CD4-positive, alpha-beta T cell (primary cell): ENCODE data around the gene TM2D3. TPM values are rescaled to one million over a fixed set of nuclear protein-coding genes. Genes with fewer than 3 reads are reported as not detected.

Experiments
- ATAC-seq: fragments of 200-7000 bp; cut with Tn5 transposase; one replicate; pipeline ENCODE4 v1.10.0; 2022; ENCODE audit warnings: mild to moderate bottlenecking; ENCODE audit not compliant: poor library complexity
- CTCF ChIA-PET: fragments of 350-600 bp; sonication (Branson Sonifier 250); formaldehyde crosslinking; loops from one replicate; lab custom pipeline; 2021; ENCODE audit warnings: antibody characterized with exemption, inconsistent platforms; lab: Charles Lee
- POLR2A ChIA-PET: fragments of 350-600 bp; sonication (Branson Sonifier 250); formaldehyde crosslinking; loops from one replicate; lab custom pipeline; 2021; ENCODE audit warnings: antibody characterized with exemption, inconsistent platforms; lab: Charles Lee
- DNase-seq, 14 experiments: peaks; one replicate each; pipeline ENCODE4 v3.0.0-alpha.2; 2013 to 2020; ENCODE audit warnings: mixed read lengths in 2 of 14
- H3K27ac ChIP-seq, 2 donors: one replicate each; pipeline versions ENCODE4 v1.5.1 to v1.7.0; 2013; ENCODE audit warnings: low read length in 2 of 2, low read depth in 1 of 2, mild to moderate bottlenecking in 1 of 2
- H3K27me3 ChIP-seq, 2 experiments: 1 replicate in 1 of 2; 2 replicates in 1 of 2; pipeline versions ENCODE4 v1.6.1 to v1.7.0; 2013; ENCODE audit warnings: low read length in 2 of 2, control low read depth in 1 of 2, mild to moderate bottlenecking in 1 of 2, moderate library complexity in 1 of 2; ENCODE audit not compliant: insufficient read depth in 2 of 2, control insufficient read depth in 1 of 2
- H3K36me3 ChIP-seq: one replicate; pipeline ENCODE4 v1.6.1; 2013; ENCODE audit warnings: low read length, control low read depth; ENCODE audit not compliant: insufficient read depth
- H3K4me1 ChIP-seq: one replicate; pipeline ENCODE4 v1.6.1; 2013; ENCODE audit warnings: low read length, control low read depth; ENCODE audit not compliant: insufficient read depth
- H3K4me3 ChIP-seq: one replicate; pipeline ENCODE4 v1.5.1; 2013; ENCODE audit warnings: mild to moderate bottlenecking, low read length, moderate library complexity
- H3K9me3 ChIP-seq, 2 experiments: 1 replicate in 1 of 2; 2 replicates in 1 of 2; pipeline versions ENCODE4 v1.6.1 to v1.7.0; 2013; ENCODE audit warnings: low read length in 2 of 2, mild to moderate bottlenecking in 2 of 2, control low read depth in 1 of 2, moderate library complexity in 1 of 2; ENCODE audit not compliant: control insufficient read depth in 1 of 2, insufficient read depth in 1 of 2
- H3K27ac Mint-ChIP-seq: one replicate; pipeline ENCODE4 v1.8.0; 2020; ENCODE audit warnings: mixed read lengths
- H3K27me3 Mint-ChIP-seq: one replicate; pipeline ENCODE4 v1.8.0; 2021; ENCODE audit warnings: mixed read lengths
- H3K36me3 Mint-ChIP-seq: one replicate; pipeline ENCODE4 v1.8.0; 2021; ENCODE audit warnings: low read depth, mixed read lengths
- H3K4me1 Mint-ChIP-seq: one replicate; pipeline ENCODE4 v1.8.0; 2021; ENCODE audit warnings: low read depth, mixed read lengths
- H3K4me3 Mint-ChIP-seq: one replicate; pipeline ENCODE4 v1.8.0; 2020; ENCODE audit warnings: mild to moderate bottlenecking, mixed read lengths
- H3K9me3 Mint-ChIP-seq: one replicate; pipeline ENCODE4 v1.8.0; 2020; ENCODE audit warnings: mixed read lengths
- CTCF ChIP-seq: fragments of 200-600 bp; IDR thresholded peaks from one replicate; pipeline ENCODE4 v1.8.0; 2022; ENCODE audit warnings: antibody characterized with exemption, mild to moderate bottlenecking
- intact Hi-C, 2 experiments: fragments of 100-400 bp; cut with DNase I in 1 of 2; cut with micrococcal nuclease in 1 of 2; formaldehyde crosslinking; loops; one replicate each; pipeline versions ENCODE4 v1.15.1 to v1.9.0; 2023 to 2025; cut with DNase I, micrococcal nuclease
- total RNA-seq, 174 experiments: library from RNA in 2 of 174; stranded (reverse) in 2 of 174; gene quantifications; one replicate each; pipeline ENCODE4 v1.2.3 and lab custom pipeline; 2021 to 2026

Gene TM2D3
- total RNA-seq, 2 experiments from 2014 or later: 102 to 107 TPM

DNA sequence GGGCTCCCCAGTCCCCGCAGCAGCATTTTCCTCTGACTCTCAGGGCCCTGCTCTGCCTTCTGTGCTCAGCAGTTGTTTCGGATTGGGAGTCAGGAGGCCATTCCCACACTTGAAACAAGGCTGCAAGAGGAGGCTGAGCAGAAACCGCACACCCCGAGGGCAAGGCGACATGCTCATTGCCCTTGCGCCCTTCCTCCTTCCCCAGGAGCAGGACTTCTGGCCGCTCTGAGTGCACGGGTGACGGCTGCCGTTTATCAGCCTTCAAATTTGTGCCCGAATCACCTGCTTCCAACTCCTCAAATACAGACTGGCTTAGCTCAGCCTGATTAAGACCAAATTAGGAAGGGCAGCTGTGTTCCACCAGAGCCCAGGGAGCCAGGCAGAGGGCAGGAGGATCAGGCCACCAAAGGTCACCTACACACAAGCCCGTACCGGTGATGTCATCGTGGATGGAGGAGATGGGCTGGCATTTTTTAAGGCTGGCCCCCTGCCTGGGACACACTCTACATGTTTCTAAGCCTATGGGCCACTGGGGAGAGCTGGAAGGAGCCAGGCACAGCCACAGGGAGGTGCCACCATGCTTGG is 38.1 kb downstream of the TM2D3 start:
- ChIA-PET POLR2A (no interaction called here), CTCF (no interaction called here)
- no peak overlapping the region for H3K4me3 Mint-ChIP-seq

GRCh38 chr15:101613130-101614000 is 38.8 kb downstream of the TM2D3 start:
- no peak overlapping the region for H3K4me3 Mint-ChIP-seq
- no peaks in the 10 kb centered on the region for H3K9me3 Mint-ChIP-seq
- ChIA-PET POLR2A (no interaction called here), CTCF (no interaction called here)
- no peaks in the 10 kb centered on the region for H3K4me1 Mint-ChIP-seq
- no peak for DNase-seq
- no peak overlapping the region for H3K4me3 ChIP-seq
- no peaks in the 10 kb centered on the region for H3K27me3 Mint-ChIP-seq
- intact Hi-C loops: no loop called here
- no peak for TF ChIP-seq CTCF
- no peaks in the 10 kb centered on the region for H3K4me1 ChIP-seq
- no peak for ATAC-seq
- no peaks in the 10 kb centered on the region for H3K9me3 ChIP-seq
- H3K27ac Mint-ChIP-seq: no peak overlapping the region
- no peak overlapping the region for H3K27ac ChIP-seq
- H3K27me3 ChIP-seq: no peaks in the 10 kb centered on the region
- H3K36me3 Mint-ChIP-seq: peaks cover 4% of the 10 kb centered on the region
- H3K36me3 ChIP-seq: no peaks in the 10 kb centered on the region

More for the DNA sequence above, 38.1 kb downstream of the TM2D3 start:
- H3K4me3 ChIP-seq: no peak overlapping the region
- no peaks in the 10 kb centered on the region for H3K9me3 Mint-ChIP-seq
- DNase-seq: no peak
- no peaks in the 10 kb centered on the region for H3K36me3 ChIP-seq
- no peak overlapping the region for H3K27ac ChIP-seq
- H3K27me3 ChIP-seq: no peaks in the 10 kb centered on the region
- no peak for ATAC-seq
- H3K27me3 Mint-ChIP-seq: no peaks in the 10 kb centered on the region
- TF ChIP-seq CTCF: no peak
- peaks cover 4% of the 10 kb centered on the region for H3K36me3 Mint-ChIP-seq
- intact Hi-C loops: no loop called here
- no peaks in the 10 kb centered on the region for H3K4me1 ChIP-seq
- no peaks in the 10 kb centered on the region for H3K4me1 Mint-ChIP-seq
- H3K9me3 ChIP-seq: no peaks in the 10 kb centered on the region
- no peak overlapping the region for H3K27ac Mint-ChIP-seq

DNA sequence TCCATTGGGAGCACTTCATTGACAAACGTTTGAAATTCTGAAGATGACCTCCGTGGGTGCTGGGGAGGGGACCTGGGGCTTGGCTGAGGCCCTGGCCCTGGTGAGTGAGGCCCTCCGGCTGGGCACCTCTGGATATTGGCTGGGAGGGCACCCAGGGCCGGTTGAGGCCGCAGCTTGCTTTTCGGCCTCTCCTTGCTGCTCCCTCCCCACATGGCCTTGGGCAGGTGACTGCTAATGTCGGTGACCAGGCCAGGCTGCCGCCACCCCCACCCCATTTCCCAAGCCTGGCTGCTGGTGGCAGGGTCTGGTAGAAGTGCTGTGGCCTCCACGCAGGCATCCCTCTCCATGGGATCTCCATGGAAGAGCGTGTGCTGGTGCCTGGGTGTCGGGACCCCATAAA is 39.5 kb downstream of the TM2D3 start:
- POLR2A ChIA-PET: no interaction called here
- H3K27ac Mint-ChIP-seq: no peak overlapping the region
- Histone ChIP-seq H3K27me3 (no peaks in the 10 kb centered on the region), H3K4me3 (no peak overlapping the region), H3K9me3 (no peaks in the 10 kb centered on the region), H3K36me3 (no peaks in the 10 kb centered on the region), H3K27ac (no peak overlapping the region), H3K4me1 (no peaks in the 10 kb centered on the region)
- H3K4me3 Mint-ChIP-seq: no peak overlapping the region
- H3K27me3 Mint-ChIP-seq: no peaks in the 10 kb centered on the region
- CTCF ChIA-PET: no interaction called here
- intact Hi-C loops: no loop called here
- no peaks in the 10 kb centered on the region for H3K9me3 Mint-ChIP-seq
- TF ChIP-seq CTCF: no peak
- no peaks in the 10 kb centered on the region for H3K36me3 Mint-ChIP-seq
- no peaks in the 10 kb centered on the region for H3K4me1 Mint-ChIP-seq
- ATAC-seq: no peak
- DNase-seq: no peak
